Stimulated activated CD4-positive, alpha-beta T cell treated with anti-CD3 and anti-CD28 coated beads, Interleukin-1b, Interleukin-23, amount 100 ng/mL, for 48 hours (primary cell): ENCODE data around the gene MYO18B.
A peak's percentile ranks its signal among the peaks of the same experiment; 100 is the strongest.

Experiments
- DNase-seq: peaks from one replicate; pipeline ENCODE4 v3.0.0-alpha.2; 2020

MYO18B gene

GRCh38 chr22:25714739-25715138, 27.2 kb upstream of the MYO18B start:
- no peak for DNase-seq

GRCh38 chr22:25716637-25717036, 25.4 kb upstream of the MYO18B start:
- DNase-seq: no peak

GRCh38 chr22:25718135-25718840, 23.7 kb upstream of the MYO18B start:
- no peak for DNase-seq

GRCh38 chr22:25722223-25722622, 19.8 kb upstream of the MYO18B start:
- no peak for DNase-seq

- DNase-seq: no peak
Measured at GRCh38 chr22:25722626-25723025, 19.4 kb upstream of the MYO18B start.

- peak; percentile 17 for DNase-seq
Measured at GRCh38 chr22:25726241-25726640, 15.7 kb upstream of the MYO18B start.

- DNase-seq: no peak
Measured at GRCh38 chr22:25728071-25728470, 13.9 kb upstream of the MYO18B start.

GRCh38 chr22:25729016-25729995, 12.7 kb upstream of the MYO18B start:
- no peak for DNase-seq

- no peak for DNase-seq
Measured at GRCh38 chr22:25735650-25736049, 6.3 kb upstream of the MYO18B start.

GRCh38 chr22:25736378-25737011, 5.5 kb upstream of the MYO18B start:
- DNase-seq: peak; percentile 54

- no peak for DNase-seq
Measured at GRCh38 chr22:25739659-25740344, 2.2 kb upstream of the MYO18B start.

GRCh38 chr22:25742918-25743708, 1.1 kb downstream of the MYO18B start:
- no peak for DNase-seq

GRCh38 chr22:25744694-25745093, 2.7 kb downstream of the MYO18B start:
- no peak for DNase-seq

GRCh38 chr22:25745341-25746011, 3.5 kb downstream of the MYO18B start:
- peak; percentile 21 for DNase-seq

GRCh38 chr22:25746012-25746373, 4.0 kb downstream of the MYO18B start:
- DNase-seq: no peak

- no peak for DNase-seq
Measured at GRCh38 chr22:25747245-25747944, 5.4 kb downstream of the MYO18B start.

- no peak for DNase-seq
Measured at GRCh38 chr22:25748140-25748539, 6.2 kb downstream of the MYO18B start.

GRCh38 chr22:25748704-25749103, 6.7 kb downstream of the MYO18B start:
- DNase-seq: no peak

- DNase-seq: peak; percentile 67
Measured at GRCh38 chr22:25749420-25750169, 7.6 kb downstream of the MYO18B start.

- no peak for DNase-seq
Measured at GRCh38 chr22:25750569-25751173, 8.7 kb downstream of the MYO18B start.
